Suppressor macrophage treated with lipopolysaccharide for 4 hours (primary cell): ENCODE data around the gene BAZ2B.

Source experiments
- DNase-seq: peaks from one replicate; pipeline ENCODE4 v3.0.0-alpha.2; 2020

BAZ2B gene

DNA sequence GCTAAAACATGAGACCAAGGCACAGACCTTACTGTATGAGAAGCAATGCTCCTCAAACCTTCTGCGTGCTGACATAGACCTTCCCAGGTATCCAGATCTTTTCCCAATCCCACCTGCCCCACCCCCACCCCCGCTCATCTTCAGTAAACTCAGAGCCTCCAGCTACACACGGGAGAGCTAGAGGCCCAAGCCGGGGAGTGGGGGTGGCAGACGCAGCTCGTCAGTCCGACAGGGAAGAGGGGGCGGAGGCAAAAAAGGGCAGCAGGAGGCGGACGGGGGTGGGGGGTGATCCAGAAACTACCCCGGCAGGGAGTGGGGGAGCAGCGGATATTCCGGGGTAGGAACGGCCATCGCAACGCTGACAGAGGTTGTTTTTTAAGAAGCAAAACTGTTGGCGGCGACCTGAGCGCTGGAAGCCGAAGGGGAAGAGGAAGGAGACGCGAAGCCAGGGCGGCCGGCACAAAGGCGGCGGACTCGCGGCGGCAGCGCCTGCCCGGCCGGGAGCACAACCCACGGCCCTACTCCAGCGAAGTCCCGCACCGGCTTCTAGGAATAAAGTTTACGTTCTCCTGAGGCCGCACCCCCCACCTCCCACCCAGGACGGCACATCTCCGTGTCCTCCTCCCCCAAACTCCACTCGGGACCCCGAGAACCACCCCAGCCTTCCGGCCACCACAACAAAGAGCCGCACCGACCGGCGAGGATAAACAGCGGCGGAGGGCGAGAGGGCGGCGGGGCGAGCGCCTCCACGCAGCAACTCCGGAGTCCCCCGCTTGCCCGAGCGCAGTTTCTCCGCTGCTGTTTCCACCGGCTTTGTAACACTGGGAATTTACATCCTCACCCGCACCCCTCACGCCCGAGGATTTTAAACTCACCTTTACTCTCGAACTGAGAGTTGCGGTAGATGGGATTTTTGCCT, 722 bp downstream of the BAZ2B start:
- peak; percentile 86 for DNase-seq

DNA sequence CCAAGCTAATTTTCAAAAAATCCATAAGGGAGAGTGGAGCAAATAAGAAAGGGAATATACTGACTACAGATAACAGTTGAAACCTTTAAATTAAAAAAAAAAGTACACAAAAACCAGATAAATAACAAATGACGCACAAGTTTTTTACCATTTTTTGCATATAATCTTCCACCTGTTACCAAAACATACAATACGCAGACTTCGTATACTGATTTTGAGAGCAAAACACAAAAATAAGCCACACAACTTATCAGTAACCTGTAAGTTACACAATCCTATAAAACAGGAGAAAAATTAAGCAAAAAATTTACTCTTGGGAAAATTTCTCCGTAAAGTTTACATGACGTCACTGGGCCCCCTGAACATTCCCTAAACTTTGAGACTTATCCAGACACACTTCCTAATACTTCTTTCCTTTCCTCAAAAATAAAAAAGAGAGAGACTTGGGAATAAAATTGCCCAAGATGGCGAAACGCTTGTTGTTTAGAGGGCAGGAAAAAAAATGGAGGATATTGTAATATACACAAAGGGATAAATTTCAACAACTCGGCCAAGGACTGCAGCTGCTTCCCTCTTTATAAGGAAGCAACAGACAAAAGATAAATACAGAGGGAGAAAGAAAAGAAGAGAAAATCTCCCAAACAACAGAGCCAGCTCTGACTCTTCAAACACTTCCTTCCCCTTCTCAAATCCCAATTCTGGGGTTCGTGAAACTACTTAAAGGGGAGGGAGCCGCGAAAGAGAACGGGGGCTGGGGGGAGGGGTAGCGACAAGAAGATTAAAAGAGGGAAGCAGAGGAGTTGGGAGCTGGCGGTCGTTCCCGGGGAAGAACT, 1.6 kb downstream of the BAZ2B start:
- peak; percentile 86 for DNase-seq

DNA sequence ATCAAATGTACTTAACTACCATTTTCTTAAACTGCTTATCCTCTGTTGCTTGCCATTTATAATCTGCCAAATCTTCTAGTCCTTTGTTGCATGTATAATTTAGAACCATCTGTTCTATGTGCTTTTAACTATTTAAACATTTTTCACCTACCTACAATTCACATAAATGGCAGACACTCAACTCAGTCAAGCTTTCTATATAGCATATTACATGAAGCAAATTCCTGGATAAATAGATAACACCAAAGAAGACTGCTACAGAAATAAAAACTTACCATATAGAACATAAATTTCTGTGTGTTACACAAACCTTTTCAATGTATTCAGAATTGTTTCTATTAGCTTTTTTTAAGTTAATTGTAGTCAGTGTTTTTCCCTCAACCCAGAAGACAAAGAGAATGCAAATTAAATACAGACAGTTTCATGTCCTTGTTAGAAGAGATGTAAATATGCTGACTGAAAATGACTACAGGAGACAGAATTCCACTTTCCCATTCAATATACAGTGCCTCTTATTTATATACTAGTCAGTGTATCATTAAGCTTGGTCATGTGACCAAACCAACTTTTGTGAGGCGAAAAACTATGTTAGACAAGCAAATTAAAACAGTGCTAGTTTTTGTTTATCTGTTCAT, 2.6 kb downstream of the BAZ2B start:
- peak; percentile 53 for DNase-seq

DNA sequence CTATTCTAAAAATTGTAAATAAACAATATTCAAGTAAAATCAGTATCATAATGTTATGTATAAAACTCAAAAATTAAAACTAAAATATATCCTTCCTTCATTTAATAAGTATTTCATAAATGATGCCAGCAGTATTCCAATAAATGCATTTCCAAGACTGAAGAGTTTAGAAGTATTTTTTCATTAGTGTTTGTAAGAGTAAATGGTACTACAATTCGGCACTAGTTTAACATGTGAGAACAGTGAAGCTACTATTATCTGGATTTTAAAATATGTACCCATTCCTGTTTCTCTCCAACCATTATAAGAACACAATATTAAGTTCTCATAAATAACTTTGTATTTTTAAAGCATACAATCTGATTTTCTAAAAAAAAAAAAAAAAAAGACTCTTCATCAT, 3.3 kb downstream of the BAZ2B start:
- DNase-seq = no peak

DNA sequence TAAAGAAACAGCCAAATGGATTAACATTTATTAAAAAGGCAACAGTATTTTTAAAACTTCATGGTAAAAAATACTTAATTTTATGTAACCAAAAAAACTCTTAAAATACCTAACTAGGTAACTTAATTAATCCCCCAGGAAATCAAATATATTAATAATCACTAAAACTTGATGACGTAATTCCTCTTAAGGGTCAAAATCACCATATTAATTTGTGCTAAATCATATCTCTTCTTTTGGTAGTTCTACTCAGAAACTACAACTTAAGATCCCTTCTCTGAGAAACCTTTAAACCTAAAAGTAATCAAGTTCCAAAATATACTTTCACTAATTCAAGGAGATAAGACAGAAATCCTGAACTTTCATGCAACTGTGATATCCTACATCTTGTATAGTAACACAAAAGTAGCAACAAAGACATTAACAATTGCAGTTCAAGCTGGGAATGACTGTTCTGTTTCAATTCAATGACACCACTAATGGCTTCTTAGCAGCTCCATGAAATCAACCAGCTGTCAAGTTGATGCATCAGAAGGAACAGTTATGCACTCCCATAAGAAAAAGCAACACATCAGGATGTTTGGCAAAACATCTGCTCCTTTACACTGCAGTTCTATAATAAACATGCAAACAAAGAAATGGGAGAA, 4.0 kb downstream of the BAZ2B start:
- DNase-seq = peak; percentile 45

DNA sequence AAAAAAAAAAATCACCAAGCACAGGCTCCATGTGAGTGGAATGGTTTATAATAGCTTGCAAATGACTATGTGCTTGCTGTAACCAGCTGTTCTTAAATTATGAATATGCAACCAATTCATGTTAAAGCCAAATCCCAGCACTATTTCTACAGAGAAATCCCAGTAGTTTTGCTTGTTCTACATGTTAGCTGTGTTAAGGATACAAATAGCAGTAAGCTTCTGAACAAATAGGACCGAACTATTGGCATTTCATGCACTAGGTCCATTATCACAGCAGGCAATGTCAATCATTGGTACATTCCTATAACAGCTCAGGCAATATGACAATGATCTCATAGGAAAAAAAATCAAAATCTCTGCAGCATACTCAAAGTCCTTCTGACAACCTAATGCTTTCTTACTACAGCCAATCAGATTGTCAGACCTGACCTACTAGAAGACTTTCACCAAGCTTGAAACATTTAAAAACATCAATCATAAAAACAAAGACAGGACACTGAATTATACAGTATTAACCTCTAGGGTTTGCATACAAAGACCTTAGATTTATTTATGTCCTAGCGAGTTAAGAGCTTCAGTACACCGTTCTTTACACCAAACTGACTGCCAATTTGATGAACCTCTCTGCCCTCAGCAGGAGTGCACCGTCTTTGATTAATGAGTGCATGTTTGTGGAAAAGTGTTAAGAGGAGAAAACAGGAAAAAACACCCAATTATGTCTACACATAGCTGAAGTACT, 6.4 kb downstream of the BAZ2B start:
- DNase-seq = no peak

DNA sequence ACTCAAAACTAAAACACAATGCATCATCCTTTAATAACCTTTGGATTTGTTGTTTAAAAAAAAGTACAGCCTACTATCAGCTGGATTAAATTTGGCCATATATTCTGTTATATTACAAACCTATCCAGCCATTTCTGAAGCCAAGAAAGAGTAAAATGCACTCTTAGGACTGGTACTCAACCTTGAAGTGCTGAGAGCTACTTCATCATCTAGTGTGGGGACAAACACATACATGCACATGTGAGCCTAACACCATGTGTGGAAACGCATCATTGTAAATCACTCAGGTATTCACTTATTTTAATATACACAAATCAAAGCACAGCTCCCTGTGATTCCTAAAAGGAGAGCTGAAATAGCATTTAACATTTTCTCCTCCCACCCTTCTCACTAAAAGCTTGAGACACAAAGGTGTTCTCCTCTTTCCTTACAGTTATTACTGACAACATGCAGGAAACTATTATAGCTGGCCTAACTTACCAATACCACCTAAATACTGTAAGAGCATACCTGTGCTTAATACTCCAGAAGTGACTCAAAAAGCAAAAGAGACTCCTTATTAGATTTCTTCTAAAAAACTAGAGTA, 7.5 kb downstream of the BAZ2B start:
- no peak for DNase-seq

DNA sequence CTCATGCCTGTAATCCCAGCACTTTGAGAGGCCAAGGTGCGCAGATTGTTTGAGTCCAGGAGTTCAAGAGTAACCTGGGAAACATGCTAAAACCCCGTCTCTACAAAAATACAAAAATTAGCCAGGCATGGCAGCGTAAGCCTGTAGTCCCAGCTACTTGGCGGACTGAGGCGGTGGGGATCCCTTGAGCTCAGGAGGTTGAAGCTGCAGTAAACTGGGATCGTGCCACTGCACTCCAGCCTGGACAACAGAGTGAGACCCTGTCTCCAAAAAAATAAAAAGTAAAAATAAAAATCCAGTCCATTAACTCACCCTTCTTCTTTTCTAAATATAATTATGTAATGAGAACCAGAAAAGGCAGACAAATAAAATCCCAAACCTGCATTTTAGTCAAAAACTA, 8.2 kb downstream of the BAZ2B start:
- DNase-seq = no peak

DNA sequence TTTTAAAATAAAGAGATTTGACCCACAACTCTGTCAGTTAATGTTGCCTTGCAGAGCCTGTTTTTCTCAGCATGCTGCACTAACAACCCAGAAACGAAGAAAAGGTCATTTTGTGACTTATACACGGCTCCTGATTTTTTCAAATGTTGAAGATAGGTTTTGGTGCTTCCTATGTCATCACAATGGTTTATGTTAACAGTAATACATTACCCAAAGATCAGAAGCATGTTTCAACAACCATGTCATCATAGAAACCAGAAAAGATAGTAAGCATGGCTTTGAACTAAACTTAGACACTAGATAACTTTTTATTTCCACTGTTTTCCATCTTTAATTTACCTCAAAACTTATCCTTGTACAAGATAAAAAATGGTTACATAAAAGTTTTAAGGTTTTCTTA, 10.1 kb downstream of the BAZ2B start:
- DNase-seq = no peak

DNA sequence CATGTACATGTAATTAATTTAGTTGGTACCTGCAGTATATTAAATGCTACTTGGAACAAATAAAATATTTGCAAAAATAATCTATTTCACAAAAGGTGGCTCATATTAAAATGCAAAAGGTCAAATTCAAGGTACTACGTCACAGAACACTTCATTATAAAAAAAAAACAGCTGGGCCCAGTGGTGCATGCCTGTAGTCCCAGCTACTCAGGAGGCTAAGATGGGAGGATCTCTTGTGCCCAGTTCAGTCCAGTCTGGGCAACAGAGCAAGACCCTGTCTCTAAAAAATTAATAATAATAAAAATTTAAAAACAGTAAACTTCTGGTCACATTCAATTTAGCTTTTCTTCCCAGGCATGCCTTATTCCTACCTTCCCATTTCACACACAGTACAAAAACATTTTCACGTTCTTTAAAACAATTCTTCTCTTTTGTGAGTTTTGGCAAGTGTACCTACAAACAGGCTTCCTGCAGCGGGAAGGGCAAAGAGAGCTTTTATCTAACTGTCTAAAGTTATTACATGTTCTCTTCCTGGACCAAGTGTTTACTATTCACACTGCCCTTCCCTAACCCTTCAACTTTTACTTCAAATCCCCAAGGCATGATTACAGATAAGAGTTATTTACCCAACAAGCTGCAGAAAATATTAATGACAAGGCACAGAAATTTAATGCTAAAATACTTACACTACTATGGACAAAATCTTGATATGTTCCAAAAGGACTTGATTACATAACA, 10.7 kb downstream of the BAZ2B start:
- DNase-seq = no peak

DNA sequence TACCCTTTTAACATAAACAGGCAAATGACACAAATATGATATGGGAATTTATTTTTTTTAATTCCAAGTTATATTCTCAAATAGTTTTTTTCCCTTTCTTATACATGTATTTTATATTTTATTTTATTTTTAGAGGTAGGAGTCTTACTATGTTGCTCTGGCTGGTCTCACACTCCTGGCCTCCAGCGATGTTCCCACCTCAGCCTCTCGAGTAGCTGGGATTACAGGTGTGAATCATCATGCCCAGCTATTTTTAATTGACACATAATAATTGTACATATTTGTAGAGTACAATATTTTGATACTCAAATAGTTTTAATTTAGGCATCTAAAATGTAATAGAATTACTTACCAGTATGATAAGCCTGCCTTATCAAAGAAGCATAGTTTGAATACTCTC, 12.2 kb downstream of the BAZ2B start:
- no peak for DNase-seq

DNA sequence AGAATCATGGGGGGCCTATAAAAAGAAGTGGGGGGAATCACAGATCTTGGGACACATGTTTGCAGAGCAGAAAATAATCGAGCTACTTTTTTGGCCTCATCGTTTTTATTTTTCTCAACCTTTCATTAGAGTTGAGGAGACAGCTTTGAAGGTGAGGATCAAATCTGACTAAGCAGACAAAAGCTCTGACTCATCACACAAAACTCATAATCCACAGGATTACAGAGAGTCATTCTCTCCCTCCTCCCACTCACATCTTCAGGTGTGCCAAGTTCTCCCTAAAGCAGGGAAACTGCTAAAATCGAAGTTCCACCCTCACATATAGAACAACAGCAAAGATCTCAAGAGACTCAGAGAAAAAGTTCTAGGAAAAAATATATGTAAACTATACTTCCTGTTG, 15.6 kb downstream of the BAZ2B start:
- DNase-seq = no peak

DNA sequence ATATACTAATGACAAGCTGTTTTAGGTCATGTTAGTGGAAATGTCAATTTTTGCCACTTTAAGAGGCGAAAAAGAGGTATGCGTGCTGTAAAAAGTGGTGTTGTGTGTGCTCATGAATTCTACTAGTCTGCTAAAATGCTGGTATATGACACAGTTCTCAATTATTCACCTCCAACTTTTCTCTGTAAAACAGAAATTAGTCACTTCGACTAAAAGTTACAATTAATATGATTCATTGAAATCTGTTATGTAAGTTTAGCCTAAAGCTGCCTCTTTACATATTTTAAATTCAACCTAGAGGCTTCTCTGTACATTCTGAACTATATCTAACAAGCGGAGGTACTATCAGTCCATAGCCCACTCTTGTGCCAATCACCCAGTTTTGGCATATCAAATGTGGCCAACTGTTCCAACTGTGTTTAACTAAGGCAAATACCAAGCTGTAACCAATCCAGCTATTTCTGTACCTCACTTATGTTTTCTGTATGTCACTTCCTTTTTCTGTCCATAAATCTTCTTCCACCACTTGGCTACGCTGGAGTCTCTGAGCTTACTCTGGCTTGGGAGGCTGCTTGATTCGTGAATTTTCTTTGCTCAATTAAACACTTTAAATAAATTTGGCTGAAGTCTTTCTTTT, 20.8 kb downstream of the BAZ2B start:
- DNase-seq = peak; percentile 47

DNA sequence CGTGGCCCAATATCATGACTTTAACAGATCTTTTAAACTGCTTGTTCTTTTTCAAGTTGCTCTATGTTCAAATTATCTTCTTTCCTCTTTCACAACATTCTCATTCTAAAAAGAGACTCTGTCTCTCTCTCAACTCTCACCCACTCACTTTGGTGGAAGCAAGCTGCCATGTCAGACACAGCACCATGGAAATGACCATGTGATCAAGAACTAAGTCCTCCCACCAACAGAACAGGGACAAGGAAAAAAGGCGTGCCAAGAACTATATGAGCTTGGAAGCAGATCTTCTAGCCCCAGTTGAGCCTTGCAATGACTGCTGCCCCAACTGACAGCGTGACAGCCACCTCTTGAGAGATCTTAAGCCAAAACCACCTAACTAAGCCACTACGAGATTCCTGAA, 23.9 kb downstream of the BAZ2B start:
- peak; percentile 30 for DNase-seq

DNA sequence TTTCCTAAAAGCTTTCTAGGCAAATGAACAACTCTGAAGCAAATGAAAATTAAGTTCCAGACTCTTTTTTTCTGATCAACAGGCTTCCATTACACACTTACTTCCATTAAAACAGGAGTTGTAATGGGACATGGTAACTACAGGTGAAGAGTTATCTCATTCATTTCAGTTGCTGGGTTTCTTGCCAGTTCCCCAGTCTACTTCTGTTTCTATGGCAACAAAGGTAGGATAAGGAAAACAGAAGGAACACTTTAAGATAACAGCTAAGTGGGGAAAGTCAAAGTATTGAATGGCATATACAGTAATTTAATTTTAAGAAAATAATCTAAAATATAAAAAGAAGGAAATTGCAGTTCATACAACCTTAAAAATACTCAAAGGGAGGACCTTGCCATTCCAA, 25.1 kb downstream of the BAZ2B start:
- DNase-seq = no peak

DNA sequence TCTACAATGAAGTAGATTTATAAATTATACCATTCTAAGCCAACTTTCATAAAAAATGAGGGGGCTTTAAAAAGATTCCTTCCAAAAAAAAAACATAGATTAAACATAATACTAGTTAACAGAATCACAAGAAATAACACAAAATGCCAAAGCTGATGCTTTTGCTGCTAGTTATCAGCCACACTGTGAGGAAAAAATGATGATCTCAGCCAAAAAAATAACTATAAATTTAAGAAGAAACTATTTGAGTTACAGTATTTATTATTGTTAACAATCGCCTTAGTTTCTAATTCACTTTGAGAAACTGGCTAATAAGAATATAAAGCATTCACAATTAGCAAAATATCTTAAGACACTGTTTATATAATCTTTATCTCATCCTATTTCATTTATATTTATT, 27.1 kb downstream of the BAZ2B start:
- no peak for DNase-seq

DNA sequence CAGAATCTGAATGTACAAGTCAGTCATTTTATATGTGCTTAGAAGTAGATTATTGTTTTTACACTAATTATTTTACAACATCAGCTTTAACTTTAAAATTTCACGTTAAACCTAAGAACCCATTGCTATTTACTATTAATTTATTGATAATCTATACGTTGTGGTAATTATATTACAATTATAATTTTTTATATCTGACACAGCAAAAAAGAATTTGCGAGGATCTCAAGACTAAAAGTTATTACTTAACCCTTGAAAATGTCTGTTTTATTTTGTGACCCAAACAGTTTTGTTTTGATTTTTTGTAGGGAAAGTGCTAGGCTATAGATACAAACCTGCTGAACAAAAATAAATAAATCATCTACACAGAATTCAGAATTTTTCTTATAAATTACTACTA, 30.3 kb downstream of the BAZ2B start:
- no peak for DNase-seq

DNA sequence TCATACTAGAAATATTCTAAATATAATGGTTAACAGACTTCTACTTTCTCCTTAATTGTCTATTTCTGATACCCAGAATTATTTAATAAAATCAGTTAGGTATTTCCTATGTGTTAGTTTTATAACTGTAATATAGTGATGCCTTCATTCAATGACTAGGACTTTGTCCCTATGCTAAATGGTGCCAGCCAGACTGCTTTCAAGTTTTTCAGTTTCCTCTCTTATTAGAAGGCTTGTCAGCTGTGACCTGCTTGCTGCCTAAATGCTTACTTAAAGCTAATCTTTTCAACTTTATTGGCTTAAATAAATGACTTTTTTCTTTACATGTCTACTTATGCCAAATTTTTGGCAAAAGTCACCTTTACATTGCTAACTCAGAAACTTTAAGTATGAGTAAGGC, 30.7 kb downstream of the BAZ2B start:
- DNase-seq = no peak

DNA sequence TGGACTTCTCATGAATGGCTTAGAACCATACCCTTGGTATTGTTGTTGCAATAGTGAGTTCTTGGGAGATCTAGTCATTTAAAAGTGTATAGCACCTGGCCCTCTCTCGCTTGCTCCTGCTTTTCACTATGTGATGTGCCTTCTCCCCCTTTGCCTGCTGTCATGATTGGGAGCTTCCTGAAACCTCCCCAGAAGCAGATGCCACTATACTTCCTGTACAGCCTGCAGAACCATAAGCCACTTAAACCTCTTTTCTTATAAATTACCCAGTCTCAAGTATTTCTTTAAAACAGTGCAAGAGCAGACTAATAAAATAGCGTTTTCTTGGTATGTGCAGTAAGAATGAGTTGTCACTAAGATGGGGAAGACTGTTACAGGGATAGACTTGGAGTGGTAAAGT, 31.6 kb downstream of the BAZ2B start:
- DNase-seq = no peak

DNA sequence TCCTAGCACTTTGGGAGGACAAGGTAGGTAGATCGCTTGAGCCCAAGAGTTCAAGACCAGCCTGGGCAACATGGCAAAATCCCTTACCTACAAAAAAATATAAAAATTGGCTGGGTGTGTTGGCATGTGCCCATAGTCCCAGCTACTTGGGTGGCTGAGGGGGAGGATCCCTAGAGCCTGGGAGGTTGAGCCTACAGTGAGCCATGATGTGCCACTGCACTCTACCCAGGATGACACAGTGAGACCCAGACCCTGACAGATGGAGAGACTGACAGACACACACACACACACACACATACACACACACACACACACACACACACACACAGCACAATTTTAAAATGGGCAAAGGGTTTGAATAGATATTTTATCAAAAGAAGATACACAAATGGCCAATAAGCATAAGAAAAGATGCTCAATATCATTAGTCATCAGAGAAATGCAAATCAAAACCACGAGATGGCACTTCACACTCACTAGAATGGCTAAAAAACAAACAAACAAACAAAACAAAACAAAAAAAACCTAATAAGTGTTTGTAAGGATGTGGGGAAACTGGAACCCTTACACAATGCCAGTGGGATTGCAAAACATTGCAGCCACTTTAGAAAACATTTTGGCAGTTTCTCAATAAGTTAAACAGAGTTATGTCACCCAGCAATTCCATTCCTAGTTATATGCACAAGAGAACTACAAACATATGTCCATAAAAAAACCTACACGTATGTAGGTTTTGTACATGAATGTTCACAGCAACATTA, 42.3 kb downstream of the BAZ2B start:
- peak; percentile 82 for DNase-seq
